K562 (cell line): ENCODE data around the gene IQCN. TPM values are rescaled to one million over a fixed set of nuclear protein-coding genes. Genes with fewer than 3 reads are reported as not detected.

Experiments used
- ARID3A ChIP-seq: IDR thresholded peaks from 2 replicates; pipeline ENCODE4 v1.6.1; 2012; ENCODE audit warnings: low read depth, low read length, improper control_type of control experiment, borderline replicate concordance
- BDP1 ChIP-seq: IDR thresholded peaks from 3 replicates; pipeline ENCODE4 v1.6.1; 2011; ENCODE audit not compliant: insufficient read length, insufficient read depth
- ETS2 ChIP-seq: IDR thresholded peaks from 2 replicates; pipeline ENCODE4 v1.6.1; 2016; ENCODE audit warnings: borderline replicate concordance, missing genetic modification characterization, mild to moderate bottlenecking, moderate library complexity, missing compliant biosample characterization; ENCODE audit not compliant: poor library complexity, severe bottlenecking
- FOXP1 ChIP-seq: sonication (generic); formaldehyde crosslinking; IDR thresholded peaks from 2 replicates; pipeline ENCODE4 v1.8.0; 2022; ENCODE audit warnings: mild to moderate bottlenecking, missing genetic modification reagents
- GTF2F1 ChIP-seq: IDR thresholded peaks from 2 replicates; pipeline ENCODE4 v1.6.1; 2011; ENCODE audit warnings: low read depth, low read length, improper control_type of control experiment
- KHSRP ChIP-seq: fragments of 450-650 bp; IDR thresholded peaks from 2 replicates; pipeline ENCODE4 v1.6.1; 2017
- MTA3 ChIP-seq: fragments of 450-650 bp; formaldehyde crosslinking; IDR thresholded peaks from 2 replicates; pipeline ENCODE4 v1.6.1; 2017; ENCODE audit warnings: mild to moderate bottlenecking, borderline replicate concordance
- NCOA1 ChIP-seq: fragments of 450-650 bp; IDR thresholded peaks from 2 replicates; pipeline ENCODE4 v1.6.1; 2016; ENCODE audit warnings: low read depth
- PURB ChIP-seq: sonication (generic); formaldehyde crosslinking; IDR thresholded peaks from 2 replicates; pipeline ENCODE4 v1.9.0; 2021; ENCODE audit warnings: low read depth, mild to moderate bottlenecking, missing genetic modification reagents
- RCOR1 ChIP-seq, 2 experiments: IDR thresholded peaks; 2 replicates each; pipeline ENCODE4 v1.6.1; 2012; ENCODE audit warnings: low read depth in 2 of 2, low read length in 2 of 2, borderline replicate concordance in 1 of 2, improper control_type of control experiment in 1 of 2
- RFX1 ChIP-seq: fragments of 450-650 bp; IDR thresholded peaks from 2 replicates; pipeline ENCODE4 v1.6.1; 2016; ENCODE audit warnings: mild to moderate bottlenecking, moderate library complexity
- SP1 ChIP-seq: sonication (generic); formaldehyde crosslinking; IDR thresholded peaks from 2 replicates; pipeline ENCODE4 v1.8.1; 2022; ENCODE audit warnings: mild to moderate bottlenecking, missing genetic modification reagents
- SUPT5H ChIP-seq: fragments of 450-650 bp; IDR thresholded peaks from 2 replicates; pipeline ENCODE4 v1.6.1; 2016
- TEAD2 ChIP-seq: fragments of 450-650 bp; IDR thresholded peaks from 2 replicates; pipeline ENCODE4 v1.6.1; 2016; ENCODE audit warnings: missing genetic modification characterization, control low read depth, missing compliant biosample characterization
- U2AF2 ChIP-seq: fragments of 200-400 bp; formaldehyde crosslinking; optimal IDR thresholded peaks from 2 replicates; pipeline ENCODE3; 2017; ENCODE audit warnings: low read depth, mild to moderate bottlenecking, low read length
- ZBTB17 ChIP-seq: fragments of 450-650 bp; formaldehyde crosslinking; IDR thresholded peaks from 2 replicates; pipeline ENCODE4 v1.4.0; 2020; ENCODE audit warnings: mild to moderate bottlenecking
- ZNF311 ChIP-seq: fragments of 250-450 bp; sonication (Bioruptor Pico); IDR thresholded peaks from 2 replicates; pipeline ENCODE4 v1.4.0; 2020; ENCODE audit warnings: mild to moderate bottlenecking, moderate library complexity
- ZNF354B ChIP-seq: fragments of 250-450 bp; sonication (Bioruptor Pico); IDR thresholded peaks from 2 replicates; pipeline ENCODE4 v1.4.0; 2020
- ZSCAN29 ChIP-seq: fragments of 450-650 bp; IDR thresholded peaks from 2 replicates; pipeline ENCODE4 v1.6.1; 2017
- polyA plus RNA-seq, 8 experiments: library from polyadenylated mRNA; depleted of rRNA in 4 of 8; stranded (reverse) in 5 of 8; unstranded in 3 of 8; fragments of >200 nt; fragmentation: Nextera tagmentation in 2 of 8; fragmentation: Illumina TruSeq in 1 of 8; extraction: Ambion mirVana in 2 of 8; extraction: Trizol in 1 of 8; gene quantifications; 2 replicates each; pipeline versions ENCODE4 v1.2.1 to v1.2.3, GENCODE V29; 2011 to 2014; ENCODE audit warnings: inconsistent platforms in 1 of 8, missing spikeins in 1 of 8
- total RNA-seq, 7 experiments: library from RNA; depleted of rRNA in 6 of 7; stranded (reverse); fragments of >200 nt in 6 of 7; fragmentation: Illumina TruSeq in 2 of 7; extraction: Trizol in 2 of 7; gene quantifications; 2 replicates each; pipeline versions ENCODE4 v1.2.1 to v1.2.3, GENCODE V29; 2011 to 2021; ENCODE audit warnings: low replicate concordance in 1 of 7
- TF ChIP-seq, protein P1 (sequence below): sonication (generic); formaldehyde crosslinking; IDR thresholded peaks from 2 replicates; pipeline ENCODE4 v1.8.1; 2023; ENCODE audit warnings: mild to moderate bottlenecking, missing genetic modification reagents
- TF ChIP-seq, protein P2 (sequence below): sonication (generic); formaldehyde crosslinking; IDR thresholded peaks from 2 replicates; pipeline ENCODE4 v1.8.0; 2023; ENCODE audit warnings: mild to moderate bottlenecking, missing genetic modification reagents
- TF ChIP-seq, protein P3 (sequence below): sonication (generic); formaldehyde crosslinking; IDR thresholded peaks from 2 replicates; pipeline ENCODE4 v1.8.1; 2023; ENCODE audit warnings: mild to moderate bottlenecking, missing genetic modification reagents

Gene IQCN
- total and polyA plus RNA-seq, 9 of the 15 experiments (the other 6 are each of a cell fraction or from before 2014, with no cell fraction given), result 0.01 to 0.07 (median 0.04) TPM; not detected in 3

DNA sequence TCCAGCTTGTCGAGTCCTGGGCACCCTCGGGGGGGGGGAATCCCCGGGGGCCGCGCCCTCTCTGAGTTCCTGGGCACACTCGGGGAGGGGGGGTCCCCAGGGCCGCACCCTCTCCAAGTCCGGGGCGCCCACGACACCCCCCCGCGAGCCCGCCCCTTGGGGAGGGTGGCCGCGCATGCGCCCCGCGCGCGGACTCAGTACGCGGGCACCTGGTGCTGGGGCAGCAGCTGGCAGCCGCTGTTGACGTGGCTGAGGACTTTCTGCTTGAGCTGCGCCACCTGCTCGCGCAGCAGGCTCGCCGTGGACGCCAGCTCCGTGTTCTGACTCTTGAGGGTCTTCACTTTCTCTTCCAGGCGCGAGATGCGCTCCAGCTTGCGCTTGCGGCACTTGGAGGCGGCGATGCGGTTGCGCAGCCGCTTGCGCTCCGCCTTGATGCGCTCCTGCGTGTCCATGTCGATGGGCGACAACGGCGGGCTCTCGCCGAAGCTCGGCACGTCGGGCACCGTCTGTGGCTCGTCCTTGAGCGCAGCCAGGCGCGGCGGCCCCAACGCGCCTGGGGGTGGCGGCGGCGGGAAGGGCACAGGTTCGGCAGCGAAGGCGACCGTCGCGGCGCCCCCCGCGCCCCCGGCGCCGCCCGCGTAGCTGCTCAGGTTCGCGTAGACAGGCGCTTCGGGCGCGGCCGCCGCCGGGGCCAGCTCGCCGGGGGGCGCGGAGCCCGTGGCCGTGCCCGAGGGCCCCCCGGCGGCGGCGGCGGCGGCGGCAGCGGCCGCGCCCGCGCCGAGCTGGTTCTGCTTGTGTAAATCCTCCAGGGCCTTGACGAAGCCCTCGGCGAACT lies 6.2 kb upstream of the IQCN start (continued):
- TF ChIP-seq, protein P1, sequence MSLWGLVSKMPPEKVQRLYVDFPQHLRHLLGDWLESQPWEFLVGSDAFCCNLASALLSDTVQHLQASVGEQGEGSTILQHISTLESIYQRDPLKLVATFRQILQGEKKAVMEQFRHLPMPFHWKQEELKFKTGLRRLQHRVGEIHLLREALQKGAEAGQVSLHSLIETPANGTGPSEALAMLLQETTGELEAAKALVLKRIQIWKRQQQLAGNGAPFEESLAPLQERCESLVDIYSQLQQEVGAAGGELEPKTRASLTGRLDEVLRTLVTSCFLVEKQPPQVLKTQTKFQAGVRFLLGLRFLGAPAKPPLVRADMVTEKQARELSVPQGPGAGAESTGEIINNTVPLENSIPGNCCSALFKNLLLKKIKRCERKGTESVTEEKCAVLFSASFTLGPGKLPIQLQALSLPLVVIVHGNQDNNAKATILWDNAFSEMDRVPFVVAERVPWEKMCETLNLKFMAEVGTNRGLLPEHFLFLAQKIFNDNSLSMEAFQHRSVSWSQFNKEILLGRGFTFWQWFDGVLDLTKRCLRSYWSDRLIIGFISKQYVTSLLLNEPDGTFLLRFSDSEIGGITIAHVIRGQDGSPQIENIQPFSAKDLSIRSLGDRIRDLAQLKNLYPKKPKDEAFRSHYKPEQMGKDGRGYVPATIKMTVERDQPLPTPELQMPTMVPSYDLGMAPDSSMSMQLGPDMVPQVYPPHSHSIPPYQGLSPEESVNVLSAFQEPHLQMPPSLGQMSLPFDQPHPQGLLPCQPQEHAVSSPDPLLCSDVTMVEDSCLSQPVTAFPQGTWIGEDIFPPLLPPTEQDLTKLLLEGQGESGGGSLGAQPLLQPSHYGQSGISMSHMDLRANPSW, result no peak
- TF ChIP-seq KHSRP (no peak), MTA3 (peak; percentile 97), GTF2F1 (0 out of 2 replicates have a peak, but pooled peaks have one; percentile 20), SP1 (CRISPR knock-in tag) (peak; percentile 84), RCOR1 (IDR thresholded peaks at IDR 0.05; ENCODE audit: borderline replicate concordance in 1 of 2, low read depth in 2 of 2, low read length in 2 of 2) (no peak), ARID3A (no peak), PURB (no peak), NCOA1 (no peak), ZSCAN29 (peak; percentile 67; the same call in 1 of the 2 replicates), BDP1 (no peak), ZBTB17 (no peak), RFX1 (no peak), ETS2 (tag) (no peak), TEAD2 (tag) (no peak), ZNF354B (CRISPR knock-in tag) (no peak), FOXP1 (peak; percentile 83; the same call in 1 of the 2 replicates), U2AF2 (no peak), SUPT5H (peak; percentile 9), ZNF311 (CRISPR knock-in tag) (no peak)
- TF ChIP-seq, protein P2, sequence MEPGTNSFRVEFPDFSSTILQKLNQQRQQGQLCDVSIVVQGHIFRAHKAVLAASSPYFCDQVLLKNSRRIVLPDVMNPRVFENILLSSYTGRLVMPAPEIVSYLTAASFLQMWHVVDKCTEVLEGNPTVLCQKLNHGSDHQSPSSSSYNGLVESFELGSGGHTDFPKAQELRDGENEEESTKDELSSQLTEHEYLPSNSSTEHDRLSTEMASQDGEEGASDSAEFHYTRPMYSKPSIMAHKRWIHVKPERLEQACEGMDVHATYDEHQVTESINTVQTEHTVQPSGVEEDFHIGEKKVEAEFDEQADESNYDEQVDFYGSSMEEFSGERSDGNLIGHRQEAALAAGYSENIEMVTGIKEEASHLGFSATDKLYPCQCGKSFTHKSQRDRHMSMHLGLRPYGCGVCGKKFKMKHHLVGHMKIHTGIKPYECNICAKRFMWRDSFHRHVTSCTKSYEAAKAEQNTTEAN, result no peak
- TF ChIP-seq, protein P3, sequence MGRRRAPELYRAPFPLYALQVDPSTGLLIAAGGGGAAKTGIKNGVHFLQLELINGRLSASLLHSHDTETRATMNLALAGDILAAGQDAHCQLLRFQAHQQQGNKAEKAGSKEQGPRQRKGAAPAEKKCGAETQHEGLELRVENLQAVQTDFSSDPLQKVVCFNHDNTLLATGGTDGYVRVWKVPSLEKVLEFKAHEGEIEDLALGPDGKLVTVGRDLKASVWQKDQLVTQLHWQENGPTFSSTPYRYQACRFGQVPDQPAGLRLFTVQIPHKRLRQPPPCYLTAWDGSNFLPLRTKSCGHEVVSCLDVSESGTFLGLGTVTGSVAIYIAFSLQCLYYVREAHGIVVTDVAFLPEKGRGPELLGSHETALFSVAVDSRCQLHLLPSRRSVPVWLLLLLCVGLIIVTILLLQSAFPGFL (CRISPR knock-in tag), result no peak
